ENCODE measurements around the gene UGT1A7. TPM values are rescaled to one million over a fixed set of nuclear protein-coding genes. Genes with fewer than 3 reads are reported as not detected.
A peak's percentile ranks its signal among the peaks of the same experiment; 100 is the strongest.
"Not testable (repeated sequence)": the region's sequence is repeated elsewhere in the genome, so short reads cannot be mapped to it uniquely, and the experiment has no call there.

Gene UGT1A7
- total RNA-seq, 1 experiment from 2014 or later: 0.18 TPM

DNA sequence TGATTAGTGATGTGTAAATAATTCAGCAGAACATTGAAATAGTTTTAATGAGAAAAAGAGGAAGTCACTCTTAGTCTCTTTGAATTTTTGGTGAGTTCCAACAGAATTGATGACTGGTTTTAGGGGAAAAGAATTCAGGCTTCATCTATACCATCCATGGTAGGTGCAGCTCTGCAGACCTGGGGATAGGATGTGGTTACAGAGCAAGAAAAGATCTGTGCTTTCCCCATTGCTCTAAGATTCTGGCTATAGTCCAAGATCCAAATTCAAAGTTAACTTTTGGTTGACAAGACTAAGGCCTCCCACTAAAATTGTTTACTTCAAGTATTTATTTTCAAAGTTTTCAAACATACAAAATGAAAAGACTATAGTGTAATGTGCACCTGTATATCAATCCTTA is 41.8 kb upstream of the UGT1A7 start:
- no peaks in the 10 kb centered on the region for H3K4me1 Mint-ChIP-seq (ENCODE audit: low read depth, unreplicated experiment)
- no peaks in the 10 kb centered on the region for H3K27me3 Mint-ChIP-seq (ENCODE audit: insufficient read depth, unreplicated experiment)
- BruUV-seq (replicated peaks): no TSS peak

DNA sequence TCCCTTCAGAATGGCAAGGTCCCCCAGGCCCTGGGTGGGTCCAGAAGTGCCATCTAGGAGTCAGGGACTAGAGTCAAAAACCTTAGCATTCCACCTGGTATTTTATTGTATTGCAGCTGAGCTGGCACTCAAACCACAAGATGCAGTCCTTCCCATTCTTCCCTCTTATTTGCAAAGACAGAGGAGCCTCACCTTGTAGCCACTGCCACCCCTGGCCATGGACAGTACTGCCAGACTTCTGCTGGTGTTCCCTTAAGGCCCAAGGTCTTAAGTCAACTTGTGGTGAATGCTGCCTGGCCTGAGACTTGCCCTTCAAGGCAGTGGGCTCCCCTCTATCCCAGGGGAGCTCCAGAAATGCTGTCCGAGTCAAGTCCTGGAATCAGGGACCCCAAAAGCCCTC is 38.6 kb upstream of the UGT1A7 start:
- Mint-ChIP-seq H3K36me3 (ENCODE audit: insufficient read depth, unreplicated experiment) (no peaks in the 10 kb centered on the region), H3K9me3 (ENCODE audit: unreplicated experiment) (peaks cover 19% of the 10 kb centered on the region), H3K4me3 (ENCODE audit: unreplicated experiment) (no peak overlapping the region), H3K27ac (ENCODE audit: unreplicated experiment) (no peak overlapping the region), H3K27me3 (ENCODE audit: insufficient read depth, unreplicated experiment) (no peaks in the 10 kb centered on the region), H3K4me1 (ENCODE audit: low read depth, unreplicated experiment) (no peaks in the 10 kb centered on the region)
- Histone ChIP-seq H3K4me3 (ENCODE audit: low read depth, low read length) (no peak overlapping the region), H3K4me1 (no peaks in the 10 kb centered on the region), H3K36me3 (ENCODE audit: control insufficient read depth, insufficient read depth, low read length) (no peaks in the 10 kb centered on the region), H3K9me3 (no peaks in the 10 kb centered on the region), H3K27me3 (replicated peaks; ENCODE audit: control insufficient read depth, insufficient read depth, low read length) (no peaks in the 10 kb centered on the region)
- ChIA-PET POLR2A (no interaction called here), CTCF (no interaction called here)
- peak in 1 of 2 experiments; percentile 5 for DNase-seq
- TF ChIP-seq, protein P1, sequence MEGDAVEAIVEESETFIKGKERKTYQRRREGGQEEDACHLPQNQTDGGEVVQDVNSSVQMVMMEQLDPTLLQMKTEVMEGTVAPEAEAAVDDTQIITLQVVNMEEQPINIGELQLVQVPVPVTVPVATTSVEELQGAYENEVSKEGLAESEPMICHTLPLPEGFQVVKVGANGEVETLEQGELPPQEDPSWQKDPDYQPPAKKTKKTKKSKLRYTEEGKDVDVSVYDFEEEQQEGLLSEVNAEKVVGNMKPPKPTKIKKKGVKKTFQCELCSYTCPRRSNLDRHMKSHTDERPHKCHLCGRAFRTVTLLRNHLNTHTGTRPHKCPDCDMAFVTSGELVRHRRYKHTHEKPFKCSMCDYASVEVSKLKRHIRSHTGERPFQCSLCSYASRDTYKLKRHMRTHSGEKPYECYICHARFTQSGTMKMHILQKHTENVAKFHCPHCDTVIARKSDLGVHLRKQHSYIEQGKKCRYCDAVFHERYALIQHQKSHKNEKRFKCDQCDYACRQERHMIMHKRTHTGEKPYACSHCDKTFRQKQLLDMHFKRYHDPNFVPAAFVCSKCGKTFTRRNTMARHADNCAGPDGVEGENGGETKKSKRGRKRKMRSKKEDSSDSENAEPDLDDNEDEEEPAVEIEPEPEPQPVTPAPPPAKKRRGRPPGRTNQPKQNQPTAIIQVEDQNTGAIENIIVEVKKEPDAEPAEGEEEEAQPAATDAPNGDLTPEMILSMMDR (IDR thresholded peaks at IDR 0.05; ENCODE audit: insufficient read depth in 1 of 2, low read depth in 1 of 2, low read length in 1 of 2, severe bottlenecking in 1 of 2, unreplicated experiment in 1 of 2): peak in 1 of 2 experiments; percentile 10
- intact Hi-C loops (cut with micrococcal nuclease; ENCODE audit: unreplicated experiment): no loop called here
- no TSS peak for BruUV-seq (replicated peaks)

More for the DNA sequence above, 41.8 kb upstream of the UGT1A7 start:
- Histone ChIP-seq H3K4me1 (no peaks in the 10 kb centered on the region), H3K36me3 (ENCODE audit: control insufficient read depth, insufficient read depth, low read length) (no peaks in the 10 kb centered on the region), H3K9me3 (no peaks in the 10 kb centered on the region), H3K27me3 (replicated peaks; ENCODE audit: control insufficient read depth, insufficient read depth, low read length) (no peaks in the 10 kb centered on the region), H3K4me3 (ENCODE audit: low read depth, low read length) (no peak overlapping the region)
- Mint-ChIP-seq H3K4me3 (ENCODE audit: unreplicated experiment) (no peak overlapping the region), H3K9me3 (ENCODE audit: unreplicated experiment) (peaks cover 19% of the 10 kb centered on the region), H3K27ac (ENCODE audit: unreplicated experiment) (no peak overlapping the region), H3K36me3 (ENCODE audit: insufficient read depth, unreplicated experiment) (no peaks in the 10 kb centered on the region)
- no peak for DNase-seq
- intact Hi-C loops (cut with micrococcal nuclease; ENCODE audit: unreplicated experiment): no loop called here
- CTCF ChIA-PET: no interaction called here
- TF ChIP-seq, protein P1 (IDR thresholded peaks at IDR 0.05; ENCODE audit: insufficient read depth in 1 of 2, low read depth in 1 of 2, low read length in 1 of 2, severe bottlenecking in 1 of 2, unreplicated experiment in 1 of 2): no peak
- POLR2A ChIA-PET: no interaction called here

DNA sequence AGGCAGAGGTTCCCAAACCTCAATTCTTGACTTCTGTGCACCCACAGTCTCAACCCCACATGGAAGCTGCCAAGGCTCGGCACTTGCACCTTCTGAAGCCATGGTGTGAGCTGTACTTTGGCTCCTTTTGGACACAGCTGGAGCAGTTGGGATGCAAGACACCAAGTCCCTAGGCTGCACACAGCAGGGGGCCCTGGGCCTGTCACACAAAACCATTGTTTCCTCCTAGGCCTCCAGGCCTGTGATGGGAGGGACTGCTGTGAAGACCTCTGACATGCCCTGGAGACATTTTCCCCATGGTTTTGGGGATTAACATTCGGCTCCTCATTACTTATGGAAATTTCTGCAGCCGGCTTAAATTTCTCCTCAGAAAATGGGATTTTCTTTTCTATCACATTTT is 35.7 kb upstream of the UGT1A7 start:
- H3K4me3 ChIP-seq (ENCODE audit: low read depth, low read length); H3K27ac Mint-ChIP-seq (ENCODE audit: unreplicated experiment); H3K36me3 ChIP-seq (ENCODE audit: control insufficient read depth, insufficient read depth, low read length); BruUV-seq (replicated peaks); H3K9me3 ChIP-seq; H3K36me3 Mint-ChIP-seq (ENCODE audit: insufficient read depth, unreplicated experiment); H3K4me1 ChIP-seq; H3K4me1 Mint-ChIP-seq (ENCODE audit: low read depth, unreplicated experiment); POLR2A ChIA-PET; CTCF ChIA-PET; H3K4me3 Mint-ChIP-seq (ENCODE audit: unreplicated experiment); intact Hi-C loops (cut with micrococcal nuclease; ENCODE audit: unreplicated experiment); H3K27me3 ChIP-seq (replicated peaks; ENCODE audit: control insufficient read depth, insufficient read depth, low read length); H3K27me3 Mint-ChIP-seq (ENCODE audit: insufficient read depth, unreplicated experiment); DNase-seq: not testable (repeated sequence)
- peaks cover 19% of the 10 kb centered on the region for H3K9me3 Mint-ChIP-seq (ENCODE audit: unreplicated experiment)

DNA sequence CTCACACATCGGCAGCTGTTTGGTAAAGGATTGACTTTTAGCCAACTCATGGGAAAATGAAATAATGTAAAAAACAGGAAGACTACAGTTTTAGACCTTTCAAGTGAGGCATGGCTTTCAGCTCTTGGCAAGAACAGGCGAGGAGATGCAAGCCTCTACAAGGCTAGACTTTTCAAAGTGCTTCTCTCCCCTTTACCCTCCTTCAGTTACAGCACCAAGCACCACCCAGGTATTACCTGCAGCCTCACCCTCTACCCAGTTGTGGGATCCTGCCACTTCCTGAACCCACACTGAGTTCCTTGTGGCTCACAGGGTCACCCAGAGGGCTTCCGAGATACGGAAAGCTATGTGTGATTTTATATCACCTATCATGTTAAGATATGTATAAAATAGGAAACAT is 30.7 kb upstream of the UGT1A7 start:
- ChIA-PET CTCF (no interaction called here), POLR2A (no interaction called here)
- H3K4me3 ChIP-seq (ENCODE audit: low read depth, low read length): no peak overlapping the region
- H3K27me3 ChIP-seq (replicated peaks; ENCODE audit: control insufficient read depth, insufficient read depth, low read length): no peaks in the 10 kb centered on the region
- BruUV-seq (replicated peaks): no TSS peak
- Mint-ChIP-seq H3K4me3 (ENCODE audit: unreplicated experiment) (no peak overlapping the region), H3K36me3 (ENCODE audit: insufficient read depth, unreplicated experiment) (no peaks in the 10 kb centered on the region), H3K4me1 (ENCODE audit: low read depth, unreplicated experiment) (no peaks in the 10 kb centered on the region), H3K9me3 (ENCODE audit: unreplicated experiment) (no peaks in the 10 kb centered on the region), H3K27ac (ENCODE audit: unreplicated experiment) (no peak overlapping the region), H3K27me3 (ENCODE audit: insufficient read depth, unreplicated experiment) (no peaks in the 10 kb centered on the region)
- DNase-seq: no peak
- no peaks in the 10 kb centered on the region for H3K36me3 ChIP-seq (ENCODE audit: control insufficient read depth, insufficient read depth, low read length)
- H3K4me1 ChIP-seq: no peaks in the 10 kb centered on the region
- no peaks in the 10 kb centered on the region for H3K9me3 ChIP-seq
- TF ChIP-seq, protein P1 (IDR thresholded peaks at IDR 0.05; ENCODE audit: insufficient read depth in 1 of 2, low read depth in 1 of 2, low read length in 1 of 2, severe bottlenecking in 1 of 2, unreplicated experiment in 1 of 2): no peak
- intact Hi-C loops (cut with micrococcal nuclease; ENCODE audit: unreplicated experiment): no loop called here
